Measurements from ENCODE around the gene ACKR2. TPM values are rescaled to one million over a fixed set of nuclear protein-coding genes. Genes with fewer than 3 reads are reported as not detected.
A peak's percentile ranks its signal among the peaks of the same experiment; 100 is the strongest.

Gene ACKR2
- total and polyA plus RNA-seq, 2 of the 13 experiments (the other 11 are each of a cell fraction or from before 2014, with no cell fraction given): 1.1 to 1.9 TPM

- TF ChIP-seq DRAP1 (CRISPR knock-in tag; IDR thresholded peaks at IDR 0.05) (no peak), SP2 (CRISPR knock-in tag; IDR thresholded peaks at IDR 0.05) (no peak), ZNF775 (CRISPR knock-in tag; IDR thresholded peaks at IDR 0.05; ENCODE audit: borderline replicate concordance) (no peak), NR2F1 (CRISPR knock-in tag; IDR thresholded peaks at IDR 0.05) (no peak), YEATS2 (CRISPR knock-in tag; IDR thresholded peaks at IDR 0.05; ENCODE audit: borderline replicate concordance) (no peak), MNT (IDR thresholded peaks at IDR 0.05) (no peak), ZBTB4 (CRISPR knock-in tag; IDR thresholded peaks at IDR 0.05; ENCODE audit: borderline replicate concordance) (no peak), ERF (CRISPR knock-in tag; IDR thresholded peaks at IDR 0.05) (0 out of 2 replicates have a peak, but pooled peaks have one; percentile 19), ZNF691 (CRISPR knock-in tag; IDR thresholded peaks at IDR 0.05; ENCODE audit: borderline replicate concordance, low read depth) (no peak), PPARG (CRISPR knock-in tag; conservative IDR thresholded peaks at IDR 0.05) (no peak), ZNF709 (CRISPR knock-in tag; IDR thresholded peaks at IDR 0.05) (no peak), ZNF232 (CRISPR knock-in tag; IDR thresholded peaks at IDR 0.05; ENCODE audit: borderline replicate concordance) (no peak), ZNF615 (CRISPR knock-in tag; IDR thresholded peaks at IDR 0.05; ENCODE audit: borderline replicate concordance) (no peak), ZNF713 (CRISPR knock-in tag; IDR thresholded peaks at IDR 0.05) (no peak), ZFP91 (CRISPR knock-in tag; IDR thresholded peaks at IDR 0.05; ENCODE audit: borderline replicate concordance) (no peak), ZNF776 (CRISPR knock-in tag; IDR thresholded peaks at IDR 0.05) (no peak), ZNF354B (CRISPR knock-in tag; IDR thresholded peaks at IDR 0.05) (no peak), ZNF674 (CRISPR knock-in tag; IDR thresholded peaks at IDR 0.05; ENCODE audit: low read depth) (no peak), NR2F6 (IDR thresholded peaks at IDR 0.05) (0 out of 2 replicates have a peak, but pooled peaks have one; percentile 9), NR2F6 (CRISPR knock-in tag; IDR thresholded peaks at IDR 0.05) (no peak), ZNF737 (CRISPR knock-in tag; IDR thresholded peaks at IDR 0.05; ENCODE audit: borderline replicate concordance) (no peak), NFATC3 (CRISPR knock-in tag; IDR thresholded peaks at IDR 0.05) (no peak)
Measured at GRCh38 chr3:42819351-42819965, 10.2 kb downstream of the ACKR2 start (continued).
